Spinal cord (tissue), 10 donors: ENCODE measurements around the gene NNAT. TPM values are rescaled to one million over a fixed set of nuclear protein-coding genes. Genes with fewer than 3 reads are reported as not detected.

ENCODE experiments used
- DNase-seq, 6 donors: peaks; one replicate each; pipeline versions ENCODE4 v3.0.0 to v3.0.0-alpha.2; 2013 to 2015; ENCODE audit warnings: low spot score in 6 of 6, low read depth in 4 of 6
- H3K27ac ChIP-seq: one replicate; pipeline ENCODE4 v1.5.1; 2013; ENCODE audit warnings: low read depth, low read length, control low read depth
- H3K27me3 ChIP-seq: one replicate; pipeline ENCODE4 v1.6.1; 2013; ENCODE audit warnings: low read length; ENCODE audit not compliant: control insufficient read depth, insufficient read depth
- H3K36me3 ChIP-seq: one replicate; pipeline ENCODE4 v1.6.1; 2013; ENCODE audit warnings: low read length; ENCODE audit not compliant: control insufficient read depth, insufficient read depth
- H3K4me1 ChIP-seq: one replicate; pipeline ENCODE4 v1.6.1; 2013; ENCODE audit warnings: low read length; ENCODE audit not compliant: control insufficient read depth, insufficient read depth
- H3K4me3 ChIP-seq: one replicate; pipeline ENCODE4 v1.5.1; 2013; ENCODE audit warnings: low read depth, low read length, control low read depth
- H3K9me3 ChIP-seq: one replicate; pipeline ENCODE4 v1.6.1; 2013; ENCODE audit warnings: low read length; ENCODE audit not compliant: control insufficient read depth, insufficient read depth
- WGBS: methylation state at CpG from one replicate; pipeline ENCODE4 v1.1.5; 2013; ENCODE audit warnings: missing lambda C conversion rate; ENCODE audit not compliant: insufficient coverage; 5-methylcytosine and 5-hydroxymethylcytosine counted together
- polyA plus RNA-seq, 2 donors: library from polyadenylated mRNA; unstranded; fragments of 120-200 nt; gene quantifications; one replicate each; pipeline ENCODE4 v1.2.1, GENCODE V29; 2013; ENCODE audit not compliant: insufficient read length in 2 of 2
- total RNA-seq, 2 donors: library from RNA; depleted of rRNA in 1 of 2; stranded (reverse); fragments of 120-200 nt in 1 of 2; fragments of >200 nt in 1 of 2; gene quantifications; one replicate each; pipeline versions ENCODE4 v1.2.3 to v1.2.4, GENCODE V29; 2013 to 2014
- donor health status: healthy.

Gene NNAT
- total and polyA plus RNA-seq, 4 donors: 220 to 1,965 (median 1,370) TPM

DNA sequence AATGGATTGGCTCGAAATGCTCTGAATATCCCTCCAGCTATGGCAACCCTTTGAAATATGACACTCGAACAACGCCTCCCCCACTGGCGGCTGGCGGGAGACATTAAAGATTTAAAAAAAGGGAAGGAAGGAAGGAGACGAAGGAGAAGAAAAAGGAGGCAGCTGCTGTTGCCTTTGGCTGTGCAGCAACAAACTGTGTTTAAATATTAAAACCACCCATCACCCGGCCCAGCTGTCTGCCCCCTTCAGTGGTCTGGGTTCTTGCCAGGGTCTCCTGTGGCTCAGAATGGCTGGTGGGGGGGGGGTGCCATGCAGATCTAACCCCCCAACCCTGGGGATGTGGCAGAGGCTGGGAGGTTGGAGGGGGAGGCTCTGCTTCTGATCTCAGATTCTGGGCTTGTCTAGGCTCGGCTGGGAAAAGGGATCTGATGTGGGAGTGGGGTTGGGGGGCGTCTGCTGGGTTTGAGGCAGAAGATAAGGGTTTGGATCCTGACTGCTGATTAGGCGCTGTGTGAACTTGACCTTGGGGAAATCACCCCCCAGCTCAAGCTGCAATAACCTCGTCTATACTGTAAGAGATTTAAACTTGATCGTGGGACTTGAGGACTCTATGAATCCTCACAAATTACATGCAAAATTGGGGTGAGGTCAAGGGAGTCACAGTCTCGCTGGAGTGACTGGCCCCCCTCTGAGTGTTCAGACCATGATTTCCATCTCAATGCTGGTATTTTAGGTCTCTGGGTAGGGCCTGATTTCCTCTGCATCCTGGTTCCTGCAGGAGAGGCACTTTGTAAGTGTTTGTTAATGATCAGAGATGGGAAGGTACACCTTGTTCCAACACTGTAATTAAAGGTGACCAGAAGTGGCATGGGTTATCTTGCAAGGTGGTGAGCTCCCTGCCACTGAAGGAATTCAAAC is 46.9 kb downstream of the NNAT start:
- no peak overlapping the region for H3K4me3 ChIP-seq
- DNase-seq: peak in 2 of 6 donors; percentile 75 to 91
- no CpG with 5 or more reads among the region's 13 CpGs for WGBS

DNA sequence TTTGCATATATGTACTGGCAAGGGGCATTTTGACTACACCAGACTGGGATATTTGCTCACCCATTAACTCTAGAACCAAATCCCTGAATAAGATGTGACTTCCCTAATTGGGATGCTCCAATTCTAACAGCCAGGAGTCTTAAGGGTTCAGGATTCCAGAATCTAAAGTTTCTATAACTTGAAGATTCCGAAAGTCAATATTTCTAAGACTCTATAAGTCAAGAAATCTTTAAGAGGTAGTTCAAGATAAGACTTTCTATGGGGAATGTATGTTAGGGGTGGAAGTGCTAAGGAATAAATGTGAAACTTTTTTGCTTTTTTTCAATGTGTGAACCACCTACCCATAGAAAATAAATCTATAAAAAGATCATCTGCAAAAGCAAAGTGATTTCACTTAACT is 49.4 kb downstream of the NNAT start:
- Histone ChIP-seq H3K4me1 (peaks cover 22% of the 10 kb centered on the region), H3K36me3 (no peaks in the 10 kb centered on the region), H3K27me3 (no peaks in the 10 kb centered on the region), H3K27ac (no peak overlapping the region), H3K4me3 (no peak overlapping the region), H3K9me3 (no peaks in the 10 kb centered on the region)
- no CpG with 5 or more reads among the region's 1 CpG for WGBS
- DNase-seq: no peak

More for the DNA sequence above, 46.9 kb downstream of the NNAT start:
- no peaks in the 10 kb centered on the region for H3K36me3 ChIP-seq
- peaks cover 2% of the 10 kb centered on the region for H3K27me3 ChIP-seq
- no peak overlapping the region for H3K27ac ChIP-seq
- peaks cover 40% of the 10 kb centered on the region for H3K4me1 ChIP-seq
- no peaks in the 10 kb centered on the region for H3K9me3 ChIP-seq

DNA sequence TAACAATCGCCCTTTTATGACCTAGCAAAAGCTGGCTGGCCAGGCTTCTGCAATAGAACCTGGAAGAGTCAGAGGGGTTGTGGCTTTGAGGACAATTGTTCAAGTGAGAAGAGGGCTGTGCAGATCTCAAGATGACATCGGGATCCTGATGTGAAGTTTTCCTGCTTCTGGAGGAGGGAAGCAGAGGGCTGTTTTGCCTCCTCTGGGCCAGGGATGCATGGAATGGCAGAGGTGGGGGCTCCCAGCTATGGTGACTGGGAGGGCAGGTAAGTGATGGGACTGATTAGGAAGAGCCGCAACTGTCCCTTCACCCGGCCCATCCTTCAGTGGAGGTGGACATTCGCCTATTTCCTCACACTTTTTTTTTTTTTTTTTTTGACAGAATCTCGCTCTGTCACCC is 50.0 kb downstream of the NNAT start:
- DNase-seq: no peak
- Histone ChIP-seq H3K9me3 (no peaks in the 10 kb centered on the region), H3K4me3 (no peak overlapping the region), H3K4me1 (peaks cover 20% of the 10 kb centered on the region), H3K36me3 (no peaks in the 10 kb centered on the region), H3K27ac (no peak overlapping the region), H3K27me3 (no peaks in the 10 kb centered on the region)
- WGBS: 58% methylated on average over 2 of the region's 6 CpGs

Other genes with a start within 250 kb of the NNAT start
- 10 to 100 TPM; 26.3 to 26.6 TPM for gene MANBAL, start 231.6 kb upstream of the NNAT start, total RNA-seq
- gene MANBAL, start 231.6 kb upstream of the NNAT start, polyA plus RNA-seq: 10 to 100 TPM; 79.8 to 84.1 TPM
- gene SRC, start 175.1 kb upstream of the NNAT start, total RNA-seq: 10 to 100 TPM; 15.6 to 25.0 TPM
- 10 to 100 TPM; 50.7 to 59.6 TPM for gene SRC, start 175.1 kb upstream of the NNAT start, polyA plus RNA-seq
- gene BLCAP, start 6.6 kb downstream of the NNAT start, total RNA-seq: 100 to 1,000 TPM in 1 of 2 donors, 10 to 100 TPM in 1; 87.1 to 147 TPM
- gene BLCAP, start 6.6 kb downstream of the NNAT start, polyA plus RNA-seq: 100 to 1,000 TPM; 246 to 274 TPM
- 10 to 100 TPM; 27.7 to 35.5 TPM for gene CTNNBL1, start 172.8 kb downstream of the NNAT start, total RNA-seq
- gene CTNNBL1, start 172.8 kb downstream of the NNAT start, polyA plus RNA-seq: 10 to 100 TPM; 40.8 to 41.9 TPM